ENCODE data around the gene SUGP2. TPM values are rescaled to one million over a fixed set of nuclear protein-coding genes. Genes with fewer than 3 reads are reported as not detected.

SUGP2 gene
- total RNA-seq, 1 experiment from 2014 or later = 95.2 TPM

DNA sequence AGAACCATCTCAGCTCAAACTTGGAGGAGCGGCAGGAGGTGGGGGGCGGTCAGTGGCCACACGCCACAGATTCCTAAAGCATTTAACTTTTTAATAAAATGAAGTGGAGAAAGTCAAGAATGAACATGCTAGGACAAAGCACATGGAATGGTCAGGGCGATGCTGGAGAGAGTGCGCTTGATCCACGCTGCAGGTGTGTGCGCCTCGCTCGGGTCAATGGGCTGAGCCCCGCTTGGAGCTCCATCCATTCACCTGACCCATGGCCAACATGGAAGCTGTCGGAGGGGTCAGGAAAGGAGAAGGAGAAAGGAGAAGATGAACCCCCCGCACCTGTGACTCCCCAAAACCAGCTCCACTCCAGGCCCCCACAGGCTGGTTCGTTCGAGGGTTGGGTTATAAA is 41.8 kb downstream of the SUGP2 start:
- H3K4ac ChIP-seq (ENCODE audit: low read depth, low read length) = no peak overlapping the region
- no peak overlapping the region for H3K4me3 Mint-ChIP-seq
- no peaks in the 10 kb centered on the region for H3K23me2 ChIP-seq (ENCODE audit: insufficient read length, low read depth, low read length, poor library complexity, severe bottlenecking)
- peaks cover 20 to 40% (median 35%) of the 10 kb centered on the region in 3 experiments; a peak in 6 of 7 replicates for H3K36me3 Mint-ChIP-seq (ENCODE audit: insufficient read depth in 1 of 3, low read depth in 3 of 3)
- peaks cover 3% of the 10 kb centered on the region; the same call in 1 of the 2 replicates for H3K27me3 Mint-ChIP-seq (ENCODE audit: low read depth)
- DNase-seq = no peak
- H3K79me1 ChIP-seq (ENCODE audit: insufficient read depth, low read depth, low read length, poor library complexity, severe bottlenecking) = no peaks in the 10 kb centered on the region
- no peak overlapping the region for H3K27ac Mint-ChIP-seq
- H3K14ac ChIP-seq (ENCODE audit: insufficient read depth, low read length) = no peak overlapping the region
- no peaks in the 10 kb centered on the region for H3K9me3 Mint-ChIP-seq
- H2AFZ ChIP-seq (ENCODE audit: low read length) = no peak overlapping the region
- H3K4me1 ChIP-seq (ENCODE audit: insufficient read depth, low read length) = no peaks in the 10 kb centered on the region
- no peak overlapping the region for H3K9ac ChIP-seq (ENCODE audit: extremely low read depth, insufficient read length, low read length)
- no peak overlapping the region for H3K23ac ChIP-seq (ENCODE audit: insufficient read length, low read depth, low read length)
- H3K27me3 ChIP-seq (ENCODE audit: insufficient read depth, low read length) = no peaks in the 10 kb centered on the region
- H4K5ac ChIP-seq (ENCODE audit: insufficient read length, low read depth, low read length) = no peak overlapping the region
- peaks cover 8 to 10% of the 10 kb centered on the region in 2 experiments for H3K4me1 Mint-ChIP-seq
- no peaks in the 10 kb centered on the region for H3K9me3 ChIP-seq (ENCODE audit: control insufficient read depth, low read depth, low read length)
- H2BK12ac ChIP-seq (ENCODE audit: insufficient read length, low read depth, low read length) = no peak overlapping the region
- H2AK5ac ChIP-seq (ENCODE audit: insufficient read length, low read length) = no peak overlapping the region
- no peak overlapping the region for H3K56ac ChIP-seq (ENCODE audit: insufficient read length, low read depth, low read length)
- TF ChIP-seq, protein P1, sequence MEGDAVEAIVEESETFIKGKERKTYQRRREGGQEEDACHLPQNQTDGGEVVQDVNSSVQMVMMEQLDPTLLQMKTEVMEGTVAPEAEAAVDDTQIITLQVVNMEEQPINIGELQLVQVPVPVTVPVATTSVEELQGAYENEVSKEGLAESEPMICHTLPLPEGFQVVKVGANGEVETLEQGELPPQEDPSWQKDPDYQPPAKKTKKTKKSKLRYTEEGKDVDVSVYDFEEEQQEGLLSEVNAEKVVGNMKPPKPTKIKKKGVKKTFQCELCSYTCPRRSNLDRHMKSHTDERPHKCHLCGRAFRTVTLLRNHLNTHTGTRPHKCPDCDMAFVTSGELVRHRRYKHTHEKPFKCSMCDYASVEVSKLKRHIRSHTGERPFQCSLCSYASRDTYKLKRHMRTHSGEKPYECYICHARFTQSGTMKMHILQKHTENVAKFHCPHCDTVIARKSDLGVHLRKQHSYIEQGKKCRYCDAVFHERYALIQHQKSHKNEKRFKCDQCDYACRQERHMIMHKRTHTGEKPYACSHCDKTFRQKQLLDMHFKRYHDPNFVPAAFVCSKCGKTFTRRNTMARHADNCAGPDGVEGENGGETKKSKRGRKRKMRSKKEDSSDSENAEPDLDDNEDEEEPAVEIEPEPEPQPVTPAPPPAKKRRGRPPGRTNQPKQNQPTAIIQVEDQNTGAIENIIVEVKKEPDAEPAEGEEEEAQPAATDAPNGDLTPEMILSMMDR (conservative IDR thresholded peaks at IDR 0.05) = no peak
- H3K27ac ChIP-seq (ENCODE audit: insufficient read length, low read depth, low read length) = no peak overlapping the region
- H2BK20ac ChIP-seq (ENCODE audit: low read depth, low read length, poor library complexity, severe bottlenecking) = no peak overlapping the region
- no peaks in the 10 kb centered on the region for H3K79me2 ChIP-seq (ENCODE audit: insufficient read depth, low read length)
- no peak overlapping the region for H4K91ac ChIP-seq (ENCODE audit: insufficient read length, low read depth, low read length)
- no peak overlapping the region for H2BK15ac ChIP-seq (ENCODE audit: low read depth, low read length)
- WGBS (ENCODE audit: extremely low coverage, insufficient read length, low lambda C conversion rate) = no CpG with 5 or more reads among the region's 14 CpGs
- H3T11ph ChIP-seq (ENCODE audit: low read length) = no peak overlapping the region
- no peak overlapping the region for H3K4me2 ChIP-seq (ENCODE audit: insufficient read depth, insufficient read length, low read length)
- H4K8ac ChIP-seq (replicated peaks; ENCODE audit: insufficient read length, low read depth, low read length) = no peak overlapping the region
- H2BK5ac ChIP-seq (ENCODE audit: insufficient read length, low read length) = no peak overlapping the region
- no peak overlapping the region for H2BK120ac ChIP-seq (ENCODE audit: low read depth, low read length, poor library complexity, severe bottlenecking)
- no peak overlapping the region for H3K18ac ChIP-seq (ENCODE audit: insufficient read length, low read depth, low read length)
- peaks cover 2% of the 10 kb centered on the region for H4K20me1 ChIP-seq (ENCODE audit: control insufficient read depth, insufficient read depth, insufficient read length)
